SK-MEL-5 (cell line): ENCODE measurements around the gene ATP6AP1. TPM values are rescaled to one million over a fixed set of nuclear protein-coding genes. Genes with fewer than 3 reads are reported as not detected.
"Not testable (repeated sequence)": the region's sequence is repeated elsewhere in the genome, so short reads cannot be mapped to it uniquely, and the experiment has no call there.

Source experiments
- DNase-seq: peaks from one replicate; pipeline ENCODE4 v3.0.0-alpha.2; 2016; ENCODE audit warnings: low read depth, low spot score
- in situ Hi-C: cut with HindIII; loops from 2 replicates; pipeline ENCODE4 v1.10.0; 2016; ENCODE audit warnings: low sequenced_read_pairs, high pct_unique_total_duplicates, low pct_unique_long_range_greater_than_20kb
- total RNA-seq: library from RNA; depleted of rRNA; stranded (reverse); fragments of >200 nt; shearing (Covaris generic); gene quantifications from 2 replicates; pipeline ENCODE4 v1.2.3, GENCODE V29; 2014

ATP6AP1 gene
- total RNA-seq, 1 experiment from 2014 or later = 93.6 TPM

DNA sequence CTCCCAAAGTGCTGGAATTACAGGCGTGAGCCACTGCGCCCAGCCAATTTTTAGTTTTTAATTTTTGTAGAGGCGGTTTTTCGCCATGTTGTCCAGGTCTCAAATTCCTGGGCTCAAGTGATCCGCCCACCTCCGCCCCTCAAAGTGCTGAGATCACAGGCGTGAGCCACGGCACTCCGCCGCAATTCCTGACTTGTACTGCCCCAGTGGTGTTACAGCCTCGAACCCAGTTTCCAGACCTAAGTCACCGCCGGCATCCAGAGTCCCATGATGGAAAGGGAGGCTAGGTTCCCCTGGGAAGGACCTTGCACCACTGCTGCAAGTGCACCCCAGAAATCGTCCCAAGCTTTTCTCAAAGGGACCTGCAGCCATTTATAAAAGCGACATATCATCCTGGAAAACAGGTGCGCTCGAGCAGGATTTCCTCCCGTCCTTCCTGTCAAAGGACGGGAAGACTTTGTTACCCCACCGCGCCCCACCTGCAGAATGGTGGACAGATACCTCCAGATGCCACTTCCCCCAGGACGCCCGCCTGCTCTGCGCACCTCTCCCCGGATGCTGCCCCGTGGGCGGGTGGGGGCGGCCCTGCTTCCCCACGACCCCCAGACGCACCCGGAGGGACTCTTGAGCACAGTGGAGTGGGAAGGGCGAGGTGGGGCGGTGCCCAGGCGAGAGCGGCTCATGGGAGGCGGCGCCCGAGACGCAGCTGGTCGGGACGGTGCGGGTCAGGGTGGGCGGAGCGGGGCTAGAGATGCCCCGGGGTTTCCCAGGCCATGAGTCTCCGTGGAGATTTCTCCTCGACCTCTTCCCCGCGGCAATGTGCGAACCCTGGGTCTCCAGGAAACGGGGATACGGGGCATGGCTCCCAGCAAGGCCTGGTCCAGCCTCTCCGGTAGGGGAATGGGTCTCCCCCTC is 31.2 kb upstream of the ATP6AP1 start:
- peak; percentile 33 for DNase-seq
- in situ Hi-C loops = no loop called here

DNA sequence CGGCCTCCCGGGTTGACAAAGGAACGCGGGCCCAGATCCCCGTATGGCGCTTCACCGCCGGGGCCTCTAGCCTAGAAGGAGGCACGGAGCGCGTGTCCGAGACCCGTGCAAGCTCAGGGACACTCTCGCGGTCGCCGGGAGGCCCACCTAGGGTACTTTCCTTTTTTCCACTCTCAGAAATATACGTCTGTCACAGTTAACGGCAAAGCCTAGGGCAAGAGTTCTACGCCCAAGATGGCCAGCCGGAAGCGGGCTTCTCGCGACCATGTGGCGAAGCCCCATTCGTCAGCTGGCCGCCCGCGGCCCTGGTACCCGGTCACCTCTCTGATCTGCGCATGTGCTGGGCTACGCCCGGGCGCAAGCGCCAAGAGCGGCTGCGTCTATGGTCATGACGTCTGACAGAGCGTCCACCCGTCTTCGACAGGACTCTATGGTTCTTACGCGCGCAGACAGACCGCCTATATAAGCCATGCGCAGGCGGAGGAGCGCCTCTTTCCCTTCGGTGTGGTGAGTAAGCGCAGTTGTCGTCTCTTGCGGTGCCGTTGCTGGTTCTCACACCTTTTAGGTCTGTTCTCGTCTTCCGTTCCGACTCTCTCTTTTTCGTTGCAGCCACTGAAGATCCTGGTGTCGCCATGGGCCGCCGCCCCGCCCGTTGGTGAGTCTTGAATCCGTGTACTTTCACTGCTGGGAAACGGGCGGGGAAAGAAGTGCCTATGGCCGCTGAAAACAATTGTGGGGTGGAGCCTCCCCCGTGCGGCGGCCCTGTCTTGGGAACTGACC is 30.4 kb upstream of the ATP6AP1 start, which contains the start of gene RPL10:
TSS of gene RPL10 (plus strand) at position 490 of the 780 bp plus-strand sequence. CDS start at position 633, 143 bp downstream.
- in situ Hi-C loops = no loop called here
- peak; percentile 95 for DNase-seq

GRCh38 chrX:154398668-154399526 is 29.6 kb upstream of the ATP6AP1 start:
- in situ Hi-C loops = no loop called here
- peak; percentile 79 for DNase-seq

GRCh38 chrX:154399527-154400368 is 28.7 kb upstream of the ATP6AP1 start:
- no peak for DNase-seq
- in situ Hi-C loops = no loop called here

GRCh38 chrX:154400369-154400817 is 28.1 kb upstream of the ATP6AP1 start:
- in situ Hi-C loops = not testable (repeated sequence)

DNA sequence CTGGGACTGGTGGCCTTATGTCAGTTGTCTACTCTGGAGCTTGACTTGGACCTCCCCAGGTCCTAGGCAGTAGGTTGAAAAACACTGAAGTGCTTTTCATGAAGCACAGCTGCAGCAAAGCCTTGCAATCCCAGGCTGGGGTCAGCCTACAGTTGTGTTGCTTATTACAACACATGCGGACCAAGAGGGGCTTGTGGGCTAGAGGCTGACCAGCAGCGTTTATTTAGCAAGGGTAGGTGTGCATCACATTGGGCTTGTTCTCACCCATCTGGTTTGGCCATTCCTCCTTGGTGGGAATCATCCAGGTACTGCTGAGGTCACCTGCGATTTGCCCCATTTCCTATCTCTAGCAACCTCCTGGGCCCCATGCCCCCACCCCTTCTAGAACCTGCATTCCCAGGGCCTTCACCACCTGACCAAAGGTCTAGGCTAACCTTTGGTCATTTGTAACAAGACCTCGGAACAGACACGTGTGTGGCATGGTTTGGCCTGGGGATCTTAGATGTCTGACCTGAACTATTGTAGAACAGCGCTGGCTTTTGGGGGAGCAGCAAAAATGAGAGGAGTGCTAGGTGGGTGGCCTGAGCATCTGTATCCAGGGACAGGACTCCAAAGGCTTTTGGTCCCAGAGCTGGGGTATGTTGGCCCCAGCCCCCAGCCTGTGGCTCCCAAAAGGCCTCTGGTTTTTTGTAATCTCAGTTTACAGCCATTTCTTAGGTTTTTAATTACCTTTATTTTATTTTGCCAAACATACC is 27.3 kb upstream of the ATP6AP1 start:
- in situ Hi-C loops = no loop called here

More at GRCh38 chrX:154400369-154400817, 28.1 kb upstream of the ATP6AP1 start:
- DNase-seq = not testable (repeated sequence)

GRCh38 chrX:154401918-154402621 is 26.4 kb upstream of the ATP6AP1 start:
- DNase-seq = no peak
- in situ Hi-C loops = no loop called here

More for the DNA sequence above, 27.3 kb upstream of the ATP6AP1 start:
- DNase-seq = peak; percentile 39

GRCh38 chrX:154402622-154403127 is 25.8 kb upstream of the ATP6AP1 start:
- no peak for DNase-seq
- in situ Hi-C loops = no loop called here

- DNase-seq = no peak
- in situ Hi-C loops = no loop called here
These were observed 25.3 kb upstream of the ATP6AP1 start for GRCh38 chrX:154403192-154403591.

DNA sequence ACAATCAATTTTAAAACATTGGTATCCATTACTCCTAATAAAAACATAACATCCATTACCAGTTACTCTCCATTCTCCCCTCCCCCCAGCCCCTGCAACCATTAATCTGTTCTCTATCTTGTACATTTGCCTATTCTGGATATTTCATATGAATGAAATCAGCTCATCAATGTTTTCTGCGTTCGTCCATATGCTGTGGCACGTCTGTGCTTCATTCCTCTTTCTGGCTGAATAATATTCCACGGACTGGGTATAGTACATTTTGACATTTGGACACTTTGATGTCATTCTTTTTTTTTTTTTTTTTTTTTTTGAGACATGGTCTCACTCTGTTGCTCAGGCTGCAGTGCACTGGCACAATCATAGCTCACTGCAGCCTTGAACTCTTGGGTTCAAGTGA is 24.6 kb upstream of the ATP6AP1 start:
- in situ Hi-C loops = no loop called here
- DNase-seq = no peak

- in situ Hi-C loops = no loop called here
- DNase-seq = no peak
These were observed 23.8 kb upstream of the ATP6AP1 start for GRCh38 chrX:154404625-154405192.

DNA sequence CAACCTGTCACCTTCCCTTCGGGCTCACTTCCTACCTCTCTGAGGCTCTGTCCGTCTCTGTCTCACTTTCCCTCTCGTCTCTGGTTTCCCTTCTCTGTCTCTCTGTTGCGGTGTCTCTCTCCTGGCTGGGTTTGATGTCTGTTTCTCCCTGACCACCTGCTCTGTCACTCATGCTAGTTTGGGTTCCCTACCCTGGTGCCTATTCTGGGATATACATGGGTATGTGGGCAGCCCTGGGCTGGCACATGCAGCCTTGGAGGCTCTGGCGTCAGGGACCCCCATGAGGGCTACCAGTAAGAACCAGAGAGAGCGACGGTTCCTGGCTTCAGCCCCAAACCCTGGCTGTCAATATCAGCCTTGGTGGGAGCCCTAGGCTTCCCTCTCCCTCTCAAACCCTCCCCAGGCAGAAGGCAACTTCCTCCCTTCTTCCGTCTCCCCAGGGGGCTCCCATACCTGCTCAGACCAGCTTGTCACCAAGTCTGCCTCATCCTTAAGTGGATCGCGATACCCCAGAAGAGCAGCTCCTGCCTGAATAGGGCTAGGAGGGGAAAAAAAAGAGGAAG is 19.7 kb upstream of the ATP6AP1 start:
- in situ Hi-C loops = no loop called here

GRCh38 chrX:154409222-154409871 is 19.1 kb upstream of the ATP6AP1 start, which contains the start of gene DNASE1L1:
DNASE1L1 (minus strand) TSS chrX:154409254; CDS start chrX:154405568, 3,686 bp downstream.
- DNase-seq = peak; percentile 82
- in situ Hi-C loops = no loop called here

More for the DNA sequence above, 19.7 kb upstream of the ATP6AP1 start:
- DNase-seq = no peak

GRCh38 chrX:154411981-154412340 is 16.5 kb upstream of the ATP6AP1 start:
- in situ Hi-C loops = no loop called here

More at GRCh38 chrX:154411981-154412340, 16.5 kb upstream of the ATP6AP1 start:
- peak; percentile 63 for DNase-seq
